G401 (cell line): ENCODE measurements around the gene GPC6. TPM values are rescaled to one million over a fixed set of nuclear protein-coding genes. Genes with fewer than 3 reads are reported as not detected.
"Not testable (repeated sequence)": the region's sequence is repeated elsewhere in the genome, so short reads cannot be mapped to it uniquely, and the experiment has no call there.

Experiments
- DNase-seq: peaks from one replicate; pipeline ENCODE4 v3.0.0-alpha.2; 2015; ENCODE audit warnings: low spot score
- in situ Hi-C: cut with HindIII; loops from 2 replicates; pipeline ENCODE4 v1.10.0; 2016; ENCODE audit warnings: low sequenced_read_pairs, mixed read lengths
- total RNA-seq: library from RNA; depleted of rRNA; stranded (reverse); fragments of >200 nt; shearing (Covaris generic); gene quantifications from 2 replicates; pipeline ENCODE4 v1.2.3, GENCODE V29; 2014

The GPC6 gene
- total RNA-seq, 1 experiment from 2014 or later, result 2.1 TPM

DNA sequence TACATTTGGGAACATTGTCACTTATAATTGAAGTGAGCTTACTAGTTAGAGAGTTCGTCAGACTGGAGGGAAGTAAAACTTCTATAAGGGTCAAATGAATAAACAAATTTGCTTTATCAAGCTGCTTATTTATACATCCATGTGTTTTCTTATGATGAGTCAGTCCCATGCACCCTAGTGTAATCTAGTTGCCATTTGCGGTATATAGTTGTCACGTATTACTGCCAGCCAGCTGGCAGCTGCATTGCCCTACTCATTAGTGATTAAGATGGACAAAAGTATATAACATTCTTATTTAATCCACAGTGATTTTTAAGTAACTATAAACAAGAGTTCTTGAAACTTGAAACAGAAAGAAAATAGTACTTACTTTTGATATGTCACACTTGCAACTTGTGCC, 182.4 kb downstream of the GPC6 start:
- in situ Hi-C loops, result no loop called here
- no peak for DNase-seq

DNA sequence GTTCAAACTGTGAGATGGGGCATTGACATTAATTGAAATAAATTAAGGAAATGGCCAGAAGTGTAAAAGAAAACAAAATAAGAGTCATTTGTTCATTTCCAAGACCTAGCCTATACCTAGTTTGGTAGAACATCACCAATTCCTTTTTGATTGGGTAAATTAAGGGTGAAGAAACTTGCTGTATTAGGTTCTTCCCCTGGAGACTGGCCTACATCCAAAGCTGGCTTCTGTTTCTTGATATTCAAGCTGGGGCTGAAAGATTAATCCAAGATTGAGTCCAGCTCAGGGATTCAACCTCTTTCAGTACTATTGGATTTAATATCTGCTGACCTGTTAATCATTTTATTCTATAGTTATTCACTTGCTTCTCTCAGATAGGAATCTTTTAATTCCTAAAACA, 183.2 kb downstream of the GPC6 start:
- DNase-seq, result no peak
- in situ Hi-C loops, result no loop called here

DNA sequence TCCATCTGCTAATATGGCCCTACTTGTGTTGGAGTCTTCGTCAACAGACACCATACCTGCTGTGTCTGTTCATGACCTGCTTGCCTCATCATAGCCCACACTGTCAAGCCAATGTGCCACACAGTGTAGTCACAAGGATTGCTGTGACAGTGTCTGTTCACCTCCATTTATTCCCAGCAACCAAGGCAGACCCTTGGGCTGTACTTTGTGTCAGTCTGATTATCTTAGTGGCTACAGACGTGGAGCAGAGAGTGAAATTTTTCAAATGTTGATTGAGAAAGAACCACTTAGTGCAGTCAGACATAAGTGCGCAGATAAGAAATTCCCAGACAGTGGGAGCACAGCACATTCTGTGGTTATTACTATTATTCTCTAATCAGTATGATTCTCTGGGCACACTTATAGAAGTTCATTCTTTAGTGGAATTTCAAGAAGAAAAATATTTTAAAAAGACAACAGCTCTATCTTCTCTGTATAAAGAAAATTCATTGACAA, 184.6 kb downstream of the GPC6 start:
- DNase-seq, result no peak
- in situ Hi-C loops, result no loop called here

DNA sequence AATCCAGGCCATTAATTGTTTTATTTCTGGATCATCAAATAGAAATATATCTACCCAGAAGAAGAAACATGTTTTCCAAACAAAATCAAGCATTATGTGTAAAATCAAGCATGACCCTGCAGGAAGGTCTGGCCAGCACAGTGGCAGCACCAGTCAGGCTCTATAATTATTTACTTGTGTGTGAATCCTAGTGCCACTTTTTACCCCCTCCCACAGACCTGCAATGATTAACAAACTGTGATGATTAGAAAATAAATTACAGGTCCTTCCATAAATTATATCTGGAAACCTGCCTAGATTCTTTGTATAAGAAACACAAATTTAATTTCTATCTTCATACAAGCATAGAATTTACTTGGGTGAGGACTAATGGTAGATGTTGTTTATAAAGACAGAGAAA, 186.1 kb downstream of the GPC6 start:
- no peak for DNase-seq
- in situ Hi-C loops, result no loop called here

DNA sequence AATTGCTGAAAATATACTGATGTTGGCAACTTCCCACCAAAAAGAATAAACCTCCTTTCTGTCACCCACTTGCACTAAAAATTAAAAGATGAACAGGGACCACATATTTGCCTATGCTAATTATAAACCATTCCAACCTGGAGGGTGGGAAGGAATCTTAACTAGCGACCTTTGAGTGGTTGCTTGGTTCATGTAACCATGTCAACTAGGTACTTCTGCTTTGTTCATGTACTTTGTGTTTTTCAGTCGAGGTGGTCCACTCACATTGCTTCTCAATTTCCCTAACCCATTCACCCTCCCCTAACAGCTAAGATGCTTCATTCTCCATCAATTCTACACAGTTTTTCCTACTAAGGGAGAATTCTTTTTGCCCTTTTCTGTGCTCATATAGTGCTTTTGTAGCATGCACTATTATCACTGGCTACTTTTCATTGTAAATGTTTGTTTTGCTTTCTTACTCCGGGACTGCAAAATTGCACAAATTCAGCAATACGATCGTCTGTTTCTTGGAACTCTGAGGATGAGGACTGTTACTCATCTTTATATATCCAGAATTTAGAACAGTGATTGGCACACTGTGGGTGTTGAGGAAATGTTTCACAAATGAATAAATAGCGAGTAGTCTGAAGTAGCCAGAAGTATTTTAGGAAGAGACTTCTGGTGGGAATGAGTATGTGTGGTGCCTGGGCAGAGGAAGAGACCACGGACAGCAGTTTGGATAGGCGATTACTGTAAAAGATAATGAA, 187.5 kb downstream of the GPC6 start:
- no peak for DNase-seq
- in situ Hi-C loops, result no loop called here

DNA sequence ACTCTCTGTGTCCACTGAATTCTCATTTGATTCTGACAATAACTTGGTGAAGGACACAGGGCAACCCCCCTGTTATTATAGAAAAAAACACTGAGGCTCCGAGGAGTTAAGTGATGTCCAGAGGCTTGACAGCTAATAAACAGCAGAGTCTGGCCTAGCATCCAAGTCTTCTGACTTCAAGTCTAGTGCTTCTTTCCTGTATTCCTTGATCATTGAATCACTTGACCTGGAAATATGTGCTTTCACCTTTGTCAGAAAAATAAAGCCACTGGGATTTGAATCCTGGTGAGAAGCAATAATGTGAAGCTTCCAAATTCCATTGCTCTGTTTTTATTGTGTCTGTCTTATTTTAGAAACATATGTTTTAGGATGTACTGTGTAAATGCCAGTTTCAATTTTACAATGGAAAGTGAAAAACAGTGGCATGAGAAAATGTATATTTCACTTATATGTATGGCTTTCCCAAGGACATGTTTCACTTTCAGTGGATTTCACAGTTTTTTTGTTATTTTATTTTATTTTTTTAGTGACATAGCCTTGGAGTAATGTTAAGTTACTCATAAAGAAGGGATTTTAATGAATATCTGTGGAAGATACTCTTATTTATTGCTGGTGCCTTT, 190.2 kb downstream of the GPC6 start:
- in situ Hi-C loops, result no loop called here
- no peak for DNase-seq

DNA sequence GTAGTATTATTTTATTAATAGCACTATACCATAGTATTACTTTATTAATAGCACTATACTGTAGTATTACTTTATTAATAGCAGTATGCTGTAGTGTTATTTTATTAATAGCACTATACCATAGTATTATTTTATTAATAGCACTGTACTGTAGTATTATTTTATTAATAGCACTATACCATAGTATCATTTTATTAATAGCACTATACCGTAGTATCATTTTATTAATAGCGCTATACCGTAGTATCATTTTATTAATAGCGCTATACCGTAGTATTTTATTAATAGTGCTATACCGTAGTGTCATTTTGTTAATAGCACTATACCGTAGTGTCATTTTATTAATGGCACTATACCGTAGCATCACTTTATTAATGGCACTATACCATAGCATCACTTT, 191.8 kb downstream of the GPC6 start:
- DNase-seq, result no peak
- in situ Hi-C loops, result no loop called here

DNA sequence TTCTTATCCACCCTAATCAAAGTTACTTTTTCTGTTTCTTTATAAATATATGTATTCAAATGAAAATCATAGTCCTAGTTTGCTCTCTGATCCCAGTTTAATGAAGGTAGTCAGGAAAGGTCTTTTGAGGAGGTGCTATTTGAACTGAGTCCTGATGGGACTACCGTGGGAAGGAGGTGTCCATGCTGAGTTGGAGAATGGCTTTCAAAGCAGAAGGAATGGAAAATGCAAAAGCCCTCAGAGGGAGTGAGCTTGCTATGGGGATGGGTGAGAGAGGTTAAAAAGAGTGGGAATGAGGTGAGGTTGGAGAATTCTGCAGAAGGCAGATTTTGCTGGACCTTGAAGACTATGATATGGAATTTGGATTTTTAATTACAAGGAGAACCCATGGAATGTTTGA, 193.6 kb downstream of the GPC6 start:
- no peak for DNase-seq
- in situ Hi-C loops, result no loop called here

DNA sequence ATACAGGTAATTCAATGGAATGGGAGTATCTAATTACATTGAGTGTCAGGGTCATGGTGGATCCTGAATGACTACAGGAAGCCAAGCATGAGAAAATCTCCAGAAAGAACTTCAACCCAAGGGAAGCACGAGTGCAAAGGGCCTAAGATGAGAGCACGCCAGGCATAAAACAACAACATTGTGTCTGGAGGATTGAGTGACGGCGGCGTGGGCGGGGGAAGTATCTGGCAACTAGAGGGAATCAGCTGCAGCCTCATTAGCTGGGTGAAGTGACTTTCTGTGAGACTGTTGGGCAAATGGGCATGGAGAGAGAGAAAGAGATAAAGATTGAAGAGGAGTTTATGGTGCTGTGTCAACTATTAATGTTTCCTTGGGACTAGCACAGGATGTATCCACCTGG, 194.3 kb downstream of the GPC6 start:
- in situ Hi-C loops, result no loop called here
- DNase-seq, result no peak

DNA sequence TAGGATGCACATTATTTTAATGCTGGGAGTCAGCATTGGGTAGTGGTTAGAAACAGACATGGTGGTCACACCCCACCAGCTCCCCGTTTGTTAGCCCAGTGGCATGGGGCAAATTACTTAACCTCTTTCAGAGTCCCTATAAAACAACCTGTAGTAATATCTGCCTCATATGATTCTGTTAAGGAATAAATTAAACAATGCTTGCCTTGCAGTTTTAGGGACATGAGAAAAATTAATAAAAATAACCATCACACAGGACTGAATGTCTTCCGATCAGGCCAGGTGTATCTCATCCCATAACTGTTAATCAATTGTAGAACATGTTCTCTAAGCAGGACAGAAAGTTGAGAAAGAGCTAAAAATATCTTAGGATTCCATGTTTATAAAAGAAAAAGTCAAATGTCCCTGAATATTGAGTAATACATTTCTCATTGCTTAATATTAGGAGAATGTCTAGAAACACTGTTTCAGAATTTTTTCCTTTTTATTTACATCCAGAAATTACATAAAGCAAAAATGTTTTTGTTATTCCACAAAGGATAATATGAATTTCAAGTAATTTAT, 196.5 kb downstream of the GPC6 start:
- in situ Hi-C loops, result no loop called here
- DNase-seq, result no peak

DNA sequence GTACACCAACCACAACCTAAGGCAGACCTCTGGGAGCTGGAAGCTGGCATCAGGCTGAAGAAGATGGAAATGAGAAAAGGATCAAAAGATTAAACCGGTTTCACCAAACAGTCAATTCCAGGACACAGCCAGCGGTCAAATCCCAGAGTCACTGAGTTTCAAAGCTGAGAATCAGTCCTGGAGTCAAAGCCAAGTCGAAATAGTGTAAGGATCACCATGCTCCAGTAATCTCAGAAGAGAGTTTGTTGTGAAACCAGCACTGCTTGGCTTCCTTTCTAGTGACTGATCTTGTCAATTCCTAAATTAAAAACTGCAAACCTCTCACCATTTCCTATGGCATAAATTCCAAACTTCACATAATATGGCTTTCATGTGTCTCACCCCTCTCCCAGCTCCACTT, 198.8 kb downstream of the GPC6 start:
- DNase-seq, result no peak
- in situ Hi-C loops, result no loop called here

DNA sequence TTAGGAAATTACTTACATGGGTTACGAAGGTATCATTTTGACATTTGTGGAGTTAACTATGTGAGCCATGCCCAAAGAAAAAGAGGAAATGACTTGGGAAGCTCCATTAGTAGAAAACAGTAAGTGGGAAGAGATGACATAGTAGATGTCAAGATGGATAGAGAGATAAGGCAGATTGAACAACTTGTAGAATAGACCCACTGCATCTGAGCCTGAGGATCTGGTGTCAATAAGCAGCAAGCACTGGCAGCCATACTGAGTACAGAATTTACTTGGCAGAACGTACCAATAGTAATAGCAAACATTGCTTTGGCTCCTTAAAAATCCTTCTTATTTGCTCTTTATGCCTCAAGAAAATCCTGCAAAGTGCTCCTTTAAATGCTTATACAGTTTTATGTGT, 203.8 kb downstream of the GPC6 start:
- in situ Hi-C loops, result no loop called here
- DNase-seq, result no peak

DNA sequence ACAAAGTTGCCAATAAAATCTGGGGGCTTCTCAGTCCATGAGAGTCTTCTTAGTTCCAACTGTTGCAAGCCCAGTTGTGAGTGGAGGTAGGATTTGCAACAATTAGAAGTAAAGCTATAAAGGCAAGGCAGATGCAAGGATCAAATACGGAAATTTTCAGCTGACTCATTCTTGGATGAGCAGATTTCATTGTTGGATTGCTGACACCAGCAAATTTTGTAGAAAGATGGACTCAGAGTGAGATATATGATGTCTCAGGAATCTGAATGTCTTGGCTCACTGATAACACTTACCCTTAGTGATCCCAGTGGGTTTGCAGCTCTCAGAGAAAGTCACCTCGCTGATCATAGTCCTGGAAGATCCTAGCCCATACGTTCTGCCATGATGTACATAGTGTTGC, 209.0 kb downstream of the GPC6 start:
- no peak for DNase-seq
- in situ Hi-C loops, result no loop called here

DNA sequence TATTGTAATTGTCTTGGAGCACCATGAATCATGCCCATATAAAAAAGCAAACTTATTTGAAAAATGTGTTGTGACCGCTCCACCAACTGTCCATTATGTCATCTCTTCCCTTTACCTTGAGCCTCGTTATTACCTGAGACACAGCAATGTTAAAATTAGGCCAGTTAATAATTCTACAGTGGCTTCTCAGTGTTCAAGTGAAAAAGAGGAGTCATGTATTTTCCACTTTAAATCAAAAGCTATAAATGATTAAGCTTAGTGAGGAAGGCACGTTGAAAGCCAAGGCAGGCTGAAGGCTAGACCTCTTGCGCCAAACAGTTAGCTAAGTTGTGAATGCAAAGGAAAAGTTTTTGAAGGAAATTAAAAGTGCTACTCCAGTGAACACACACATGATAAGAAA, 210.5 kb downstream of the GPC6 start:
- in situ Hi-C loops, result no loop called here
- no peak for DNase-seq

DNA sequence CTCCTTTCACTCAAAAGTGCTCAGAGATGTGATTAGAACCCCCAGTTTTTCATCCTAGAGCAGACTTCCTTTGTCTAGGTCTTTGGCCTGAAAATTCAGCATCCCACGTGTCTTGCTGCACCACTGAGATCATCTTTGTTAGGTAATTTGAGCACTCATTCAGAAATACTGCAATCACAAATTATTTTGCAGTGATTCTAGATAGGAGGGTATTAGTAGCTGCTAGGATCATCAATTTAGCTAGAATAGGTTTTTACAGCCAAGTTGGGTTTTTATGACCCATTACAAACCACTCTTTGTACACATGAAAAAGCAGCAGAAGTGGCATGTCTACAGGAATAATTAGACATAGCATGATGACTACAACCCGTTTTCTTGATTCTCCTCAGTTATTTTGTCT, 219.6 kb downstream of the GPC6 start:
- no peak for DNase-seq
- in situ Hi-C loops, result no loop called here

DNA sequence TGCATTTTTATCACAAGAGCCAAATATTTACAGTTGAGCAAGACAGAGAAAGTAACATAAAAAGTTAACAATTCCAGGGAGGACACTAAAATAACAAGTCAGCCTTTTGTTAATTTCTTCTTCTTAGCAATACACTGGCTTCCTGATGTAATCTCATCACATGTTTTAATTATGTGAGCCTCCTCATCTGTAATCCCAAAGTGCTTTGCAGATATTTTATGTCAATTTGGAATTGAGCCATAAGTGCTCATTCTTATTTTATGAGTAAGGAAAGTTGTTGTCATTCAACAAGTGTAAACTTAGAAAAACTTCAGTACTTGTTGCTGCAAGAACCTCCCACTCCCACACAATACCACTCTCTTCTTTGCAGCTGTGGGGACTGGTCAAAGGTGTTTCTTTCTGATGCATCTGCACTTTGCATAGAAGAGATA, 223.6 kb downstream of the GPC6 start:
- in situ Hi-C loops, result no loop called here
- no peak for DNase-seq

DNA sequence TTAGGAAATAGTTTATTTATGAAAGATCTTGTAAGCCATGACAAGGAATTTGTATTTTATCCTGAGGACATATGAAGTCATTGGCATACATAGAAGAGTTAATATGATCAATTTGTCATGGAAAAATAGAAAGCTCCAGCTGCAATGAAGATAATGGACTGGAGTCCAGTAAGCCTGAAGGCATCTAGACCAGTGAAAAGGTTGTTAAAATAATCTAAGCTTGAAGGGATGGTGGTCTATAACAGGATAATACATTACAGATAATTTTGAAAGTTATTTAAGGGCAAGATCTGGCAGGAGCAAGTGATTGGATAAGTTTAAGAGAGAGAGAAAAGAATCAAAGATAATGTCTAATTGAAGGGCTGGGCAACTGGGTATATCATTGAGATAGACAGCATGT, 224.2 kb downstream of the GPC6 start:
- in situ Hi-C loops, result no loop called here
- DNase-seq, result no peak

DNA sequence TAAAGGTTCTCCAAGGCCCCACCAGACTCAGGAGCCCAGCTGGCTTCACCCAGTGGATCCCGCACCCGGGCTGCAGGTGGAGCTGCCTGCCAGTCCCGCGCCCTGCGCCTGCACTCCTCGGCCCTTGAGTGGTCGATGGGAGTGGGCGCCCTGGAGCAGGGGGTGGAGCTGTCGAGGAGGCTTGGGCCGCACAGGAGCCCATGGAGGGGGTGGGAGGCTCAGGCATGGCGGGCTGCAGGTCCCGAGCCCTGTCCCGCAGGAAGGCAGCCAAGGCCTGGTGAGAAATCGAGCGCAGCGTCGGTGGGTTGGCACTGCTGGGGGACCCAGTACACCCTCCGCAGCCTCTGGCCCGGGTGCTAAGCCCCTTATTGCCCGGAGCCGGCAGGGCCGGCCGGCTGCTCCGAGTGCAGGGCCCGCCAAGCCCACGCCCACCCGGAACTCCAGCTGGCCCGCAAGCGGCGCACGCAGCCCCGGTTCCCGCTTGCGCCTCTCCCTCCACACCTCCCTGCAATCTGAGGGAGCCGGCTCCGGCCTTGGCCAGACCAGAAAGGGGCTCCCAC, 228.1 kb downstream of the GPC6 start:
- DNase-seq, in situ Hi-C loops: not testable (repeated sequence)

DNA sequence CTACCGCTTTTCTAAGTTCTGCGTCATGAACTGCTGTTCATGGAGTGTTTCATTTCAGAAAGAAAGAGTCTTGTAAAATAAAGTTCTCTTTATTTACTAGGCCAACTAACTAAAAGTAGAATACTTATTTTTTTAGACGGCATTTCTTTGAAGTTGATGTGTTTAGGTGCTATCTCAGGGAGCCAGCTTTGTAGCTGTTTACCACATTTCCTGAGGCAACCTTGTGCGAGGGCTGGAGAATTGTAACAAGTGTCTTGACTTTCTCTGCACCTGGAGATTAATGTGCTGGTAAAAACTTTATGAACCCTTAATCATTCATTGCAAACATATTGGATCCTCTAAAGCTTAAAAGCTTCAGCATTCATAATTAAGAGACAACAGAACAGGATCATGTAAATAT, 229.3 kb downstream of the GPC6 start:
- in situ Hi-C loops, result no loop called here
- DNase-seq, result no peak

DNA sequence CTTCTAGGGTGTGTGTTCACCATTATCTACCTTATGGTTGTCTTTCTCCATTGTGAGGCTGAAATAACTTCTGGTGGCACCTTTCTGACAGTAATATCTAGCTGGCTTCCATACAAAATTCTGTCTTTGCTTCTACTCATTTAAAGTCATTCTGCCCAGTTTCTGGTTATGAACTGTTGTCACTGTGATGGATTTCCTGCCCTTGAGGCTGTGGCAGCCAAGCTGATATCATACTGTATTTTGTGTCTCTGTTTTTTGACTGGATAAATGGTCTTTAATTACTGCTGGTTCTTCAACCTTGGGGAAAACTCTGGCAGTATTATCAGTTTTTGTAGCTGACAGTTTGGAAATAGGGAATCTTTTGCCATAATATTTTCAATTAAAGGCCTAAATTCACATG, 233.4 kb downstream of the GPC6 start:
- in situ Hi-C loops, result no loop called here
- no peak for DNase-seq
